ENCODE data around the gene ADAMTS6.
"Not testable (repeated sequence)": the region's sequence is repeated elsewhere in the genome, so short reads cannot be mapped to it uniquely, and the experiment has no call there.

Gene ADAMTS6

GRCh38 chr5:65366655-65367054 lies 115.1 kb downstream of the ADAMTS6 start:
- DNase-seq (ENCODE audit: low read depth): no peak

GRCh38 chr5:65364907-65365306 lies 116.8 kb downstream of the ADAMTS6 start:
- no peak for DNase-seq (ENCODE audit: low read depth)

- no peak for DNase-seq (ENCODE audit: low read depth)
Measured at GRCh38 chr5:65363499-65363898, 118.2 kb downstream of the ADAMTS6 start.

GRCh38 chr5:65359981-65360380 lies 121.7 kb downstream of the ADAMTS6 start:
- DNase-seq (ENCODE audit: low read depth): no peak

- no peak for DNase-seq (ENCODE audit: low read depth)
Measured at GRCh38 chr5:65359569-65359968, 122.2 kb downstream of the ADAMTS6 start.

GRCh38 chr5:65356274-65356673 lies 125.4 kb downstream of the ADAMTS6 start:
- DNase-seq (ENCODE audit: low read depth): no peak

GRCh38 chr5:65355301-65355700 lies 126.4 kb downstream of the ADAMTS6 start:
- no peak for DNase-seq (ENCODE audit: low read depth)

GRCh38 chr5:65341835-65342234 lies 139.9 kb downstream of the ADAMTS6 start:
- DNase-seq (ENCODE audit: low read depth): no peak

- DNase-seq (ENCODE audit: low read depth): no peak
Measured at GRCh38 chr5:65338606-65339151, 143.0 kb downstream of the ADAMTS6 start.

GRCh38 chr5:65334077-65334476 lies 147.6 kb downstream of the ADAMTS6 start:
- no peak for DNase-seq (ENCODE audit: low read depth)

GRCh38 chr5:65332591-65332990 lies 149.1 kb downstream of the ADAMTS6 start:
- DNase-seq (ENCODE audit: low read depth): no peak

- no peak for DNase-seq (ENCODE audit: low read depth)
Measured at GRCh38 chr5:65329266-65329665, 152.5 kb downstream of the ADAMTS6 start.

- DNase-seq (ENCODE audit: low read depth): no peak
Measured at GRCh38 chr5:65327582-65327981, 154.1 kb downstream of the ADAMTS6 start.

- no peak for DNase-seq (ENCODE audit: low read depth)
Measured at GRCh38 chr5:65326922-65327321, 154.8 kb downstream of the ADAMTS6 start.

GRCh38 chr5:65324226-65324625 lies 157.5 kb downstream of the ADAMTS6 start:
- no peak for DNase-seq (ENCODE audit: low read depth)

- DNase-seq (ENCODE audit: low read depth): not testable (repeated sequence)
Measured at GRCh38 chr5:65320704-65321103, 161.0 kb downstream of the ADAMTS6 start.

GRCh38 chr5:65320250-65320649 lies 161.5 kb downstream of the ADAMTS6 start:
- no peak for DNase-seq (ENCODE audit: low read depth)

- no peak for DNase-seq (ENCODE audit: low read depth)
Measured at GRCh38 chr5:65307931-65308330, 173.8 kb downstream of the ADAMTS6 start.

GRCh38 chr5:65307088-65307487 lies 174.6 kb downstream of the ADAMTS6 start:
- DNase-seq (ENCODE audit: low read depth): no peak

- DNase-seq (ENCODE audit: low read depth): no peak
Measured at GRCh38 chr5:65305913-65306312, 175.8 kb downstream of the ADAMTS6 start.

GRCh38 chr5:65299861-65300260 lies 181.9 kb downstream of the ADAMTS6 start:
- DNase-seq (ENCODE audit: low read depth): no peak

- no peak for DNase-seq (ENCODE audit: low read depth)
Measured at GRCh38 chr5:65296067-65296466, 185.7 kb downstream of the ADAMTS6 start.

- DNase-seq (ENCODE audit: low read depth): no peak
Measured at GRCh38 chr5:65292196-65292595, 189.5 kb downstream of the ADAMTS6 start.

GRCh38 chr5:65290677-65291076 lies 191.0 kb downstream of the ADAMTS6 start:
- no peak for DNase-seq (ENCODE audit: low read depth)

GRCh38 chr5:65288657-65289056 lies 193.1 kb downstream of the ADAMTS6 start:
- DNase-seq (ENCODE audit: low read depth): no peak

Measured in activated T-cell treated with anti-CD3 and anti-CD28 coated beads for 48 hours (primary cell).